ENCODE results near the gene MOB2. TPM values are rescaled to one million over a fixed set of nuclear protein-coding genes. Genes with fewer than 3 reads are reported as not detected.
A peak's percentile ranks its signal among the peaks of the same experiment; 100 is the strongest.

The MOB2 gene
- total RNA-seq, 1 experiment from 2014 or later, result 22.7 TPM

- peaks cover 2% of the 10 kb centered on the region; the same call in 1 of the 2 replicates for H3K4me1 ChIP-seq (ENCODE audit: insufficient read depth, low read length)
- no peak overlapping the region for H2BK120ac ChIP-seq (ENCODE audit: low read depth, low read length, poor library complexity, severe bottlenecking)
- H2BK20ac ChIP-seq (ENCODE audit: low read depth, low read length, poor library complexity, severe bottlenecking), result no peak overlapping the region
- Mint-ChIP-seq H3K4me1 (peaks cover 16 to 40% of the 10 kb centered on the region in 2 experiments), H3K36me3 (ENCODE audit: insufficient read depth in 1 of 3, low read depth in 3 of 3) (no peaks in the 10 kb centered on the region), H3K9me3 (no peaks in the 10 kb centered on the region), H3K27ac (peak overlapping the region; percentile 65 to 75 (median 66); a peak in 2 of 7 replicates), H3K4me3 (peak overlapping the region in 1 of 2 experiments; percentile 32; a peak in 1 of 5 replicates), H3K27me3 (ENCODE audit: low read depth) (no peaks in the 10 kb centered on the region; the same call in 1 of the 2 replicates)
- no peak overlapping the region for H3K23ac ChIP-seq (ENCODE audit: insufficient read length, low read depth, low read length)
- H3K18ac ChIP-seq (ENCODE audit: insufficient read length, low read depth, low read length), result no peak overlapping the region
- H2AFZ ChIP-seq (ENCODE audit: low read length), result no peak overlapping the region
- H2BK5ac ChIP-seq (ENCODE audit: insufficient read length, low read length), result no peak overlapping the region
- no peak overlapping the region for H4K8ac ChIP-seq (replicated peaks; ENCODE audit: insufficient read length, low read depth, low read length)
- no peaks in the 10 kb centered on the region for H3K9me3 ChIP-seq (ENCODE audit: control insufficient read depth, low read depth, low read length)
- no peaks in the 10 kb centered on the region for H4K20me1 ChIP-seq (ENCODE audit: control insufficient read depth, insufficient read depth, insufficient read length)
- H3K56ac ChIP-seq (ENCODE audit: insufficient read length, low read depth, low read length), result no peak overlapping the region
- H3T11ph ChIP-seq (ENCODE audit: low read length), result no peak overlapping the region
- no peak overlapping the region for H2BK15ac ChIP-seq (ENCODE audit: low read depth, low read length)
- TF ChIP-seq CTCF (conservative IDR thresholded peaks at IDR 0.05), result no peak
- no peak overlapping the region for H3K4me2 ChIP-seq (ENCODE audit: insufficient read depth, insufficient read length, low read length)
- H3K79me1 ChIP-seq (ENCODE audit: insufficient read depth, low read depth, low read length, poor library complexity, severe bottlenecking), result no peaks in the 10 kb centered on the region
- H3K4ac ChIP-seq (ENCODE audit: low read depth, low read length), result no peak overlapping the region
- H3K23me2 ChIP-seq (ENCODE audit: insufficient read length, low read depth, low read length, poor library complexity, severe bottlenecking), result no peaks in the 10 kb centered on the region
- no peaks in the 10 kb centered on the region for H3K27me3 ChIP-seq (ENCODE audit: insufficient read depth, low read length)
- no peak for DNase-seq
- peak overlapping the region; percentile 71 for H3K14ac ChIP-seq (ENCODE audit: insufficient read depth, low read length)
- no peak overlapping the region for H3K9ac ChIP-seq (ENCODE audit: extremely low read depth, insufficient read length, low read length)
- no peak overlapping the region for H3K27ac ChIP-seq (ENCODE audit: insufficient read length, low read depth, low read length)
- H4K5ac ChIP-seq (ENCODE audit: insufficient read length, low read depth, low read length), result no peak overlapping the region
- no peak overlapping the region for H4K91ac ChIP-seq (ENCODE audit: insufficient read length, low read depth, low read length)
- no peak overlapping the region for H2AK5ac ChIP-seq (ENCODE audit: insufficient read length, low read length)
- no peaks in the 10 kb centered on the region; the same call in 1 of the 2 replicates for H3K79me2 ChIP-seq (ENCODE audit: insufficient read depth, low read length)
- no CpG with 5 or more reads among the region's 21 CpGs for WGBS (ENCODE audit: extremely low coverage, insufficient read length, low lambda C conversion rate)
- no peak overlapping the region for H2BK12ac ChIP-seq (ENCODE audit: insufficient read length, low read depth, low read length)
Observed at GRCh38 chr11:1507381-1508140, 21.0 kb upstream of the MOB2 start.
